IPS-NIHi7 (cell line): Measurements from ENCODE around the gene GINS1.

Source experiments
- DNase-seq: peaks from one replicate; pipeline ENCODE4 v3.0.0; 2012; ENCODE audit warnings: mixed read lengths; ENCODE audit errors: extremely low spot score

GINS1 gene

DNA sequence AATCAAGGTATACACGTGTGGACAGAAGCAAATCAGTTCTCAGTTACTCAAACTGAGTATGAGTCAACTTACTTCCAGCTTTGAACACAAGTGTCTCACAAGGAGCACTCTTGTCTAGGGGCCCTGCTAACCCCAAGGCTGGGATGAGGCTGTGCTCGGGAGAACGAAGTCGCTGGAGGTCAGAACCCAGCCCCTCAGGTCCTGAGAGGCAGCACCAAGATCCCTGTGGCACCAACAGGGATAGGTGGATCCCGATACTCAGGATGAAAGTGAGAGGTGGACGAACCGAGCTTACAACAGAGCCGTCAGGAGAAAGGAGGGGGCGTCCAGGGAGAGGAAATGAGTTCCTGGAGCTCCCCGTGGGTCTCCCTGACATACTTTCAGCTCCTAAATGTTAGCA is 85.7 kb downstream of the GINS1 start:
- DNase-seq: no peak

GRCh38 chr20:25493748-25494505 is 86.5 kb downstream of the GINS1 start:
- no peak for DNase-seq

- DNase-seq: no peak
Observed at GRCh38 chr20:25494506-25495188, 87.2 kb downstream of the GINS1 start.

DNA sequence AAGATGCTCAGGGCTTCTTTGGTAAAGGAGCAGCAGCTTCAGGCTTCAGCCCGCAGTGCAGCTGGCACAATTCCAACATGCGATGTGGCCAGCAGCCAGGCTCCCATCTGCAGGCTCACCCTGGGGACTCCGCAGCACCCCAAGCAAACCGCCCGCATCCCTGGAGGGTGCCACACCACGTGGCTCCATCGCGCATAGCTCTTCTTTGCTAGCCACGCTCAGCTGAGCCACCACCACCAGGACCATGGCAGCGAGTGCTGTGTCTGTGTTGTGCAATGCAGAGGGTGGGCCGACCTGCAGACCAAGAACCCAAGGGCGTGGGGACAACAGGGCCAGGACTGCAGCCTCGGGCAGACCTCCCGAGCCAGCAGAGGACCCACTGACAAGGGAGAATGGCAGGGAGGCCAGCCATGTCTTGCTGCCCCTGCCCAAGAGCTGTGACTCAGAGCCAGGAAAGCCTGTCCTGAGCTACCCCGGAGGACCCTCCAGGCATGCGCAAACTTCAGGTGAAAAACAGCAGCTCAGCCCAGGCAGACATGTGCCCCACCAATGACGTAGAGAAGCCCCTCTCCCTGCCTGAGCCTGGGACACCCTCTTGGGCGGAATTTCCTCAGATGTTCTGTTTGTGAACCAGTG is 87.8 kb downstream of the GINS1 start:
- no peak for DNase-seq

DNA sequence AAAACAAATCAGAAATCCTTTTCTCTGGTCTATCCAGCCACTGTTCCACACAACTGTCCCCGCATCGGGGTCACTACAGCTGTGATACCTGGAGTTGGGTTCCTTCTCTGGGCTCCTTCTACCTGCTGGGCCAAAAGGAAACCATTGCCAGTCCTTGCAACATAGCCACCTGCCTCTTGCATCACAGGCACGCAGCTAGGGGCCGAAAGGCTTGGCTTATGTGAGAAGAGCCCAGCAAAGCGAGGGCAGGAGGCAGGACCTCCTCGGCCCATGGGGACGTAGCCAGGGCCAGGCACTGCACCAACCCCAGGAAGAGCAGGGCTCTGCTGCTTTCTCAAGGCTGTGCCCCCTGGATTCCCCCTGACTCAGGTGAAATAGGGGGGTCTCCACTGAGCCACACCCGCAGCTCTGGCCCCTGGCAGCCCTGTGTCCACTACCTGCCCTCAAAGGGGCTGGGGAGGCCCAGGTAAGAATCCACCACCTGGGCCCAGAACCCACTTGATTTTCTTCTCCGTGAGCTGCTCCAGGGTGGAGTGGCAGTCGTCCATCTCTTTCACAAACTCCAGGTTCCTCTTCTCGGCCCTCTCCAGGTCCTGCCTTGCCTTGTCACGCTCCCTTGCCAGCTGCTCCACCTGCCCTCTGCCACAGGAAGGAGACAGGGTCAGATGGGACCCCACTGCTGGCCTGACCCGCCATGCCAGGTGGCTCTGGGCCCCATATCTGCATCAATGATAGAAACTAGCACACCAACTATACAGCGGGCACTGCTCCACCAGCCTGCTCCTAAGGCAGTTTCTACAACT is 88.9 kb downstream of the GINS1 start:
- no peak for DNase-seq

DNA sequence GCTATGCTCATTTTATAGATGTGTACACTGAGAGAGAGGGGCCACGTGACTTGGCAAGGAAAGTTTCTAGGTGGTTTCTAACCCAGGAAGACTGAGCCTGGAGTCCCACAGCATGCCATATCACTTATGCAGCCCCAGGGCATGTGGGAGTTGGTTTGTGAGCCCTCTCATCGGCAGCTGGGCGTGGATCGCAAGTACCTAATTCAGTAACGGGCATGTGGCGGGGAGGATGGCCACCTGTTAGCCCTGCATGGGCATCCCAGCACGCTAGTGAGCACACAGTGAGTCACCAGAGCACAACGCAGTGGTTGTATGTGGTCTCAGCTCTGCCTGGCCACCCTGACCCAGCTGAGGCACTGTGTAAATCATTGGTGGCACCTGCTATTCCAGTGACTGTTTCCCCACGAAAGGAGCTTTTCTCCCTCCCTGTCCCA is 89.5 kb downstream of the GINS1 start:
- DNase-seq: no peak

DNA sequence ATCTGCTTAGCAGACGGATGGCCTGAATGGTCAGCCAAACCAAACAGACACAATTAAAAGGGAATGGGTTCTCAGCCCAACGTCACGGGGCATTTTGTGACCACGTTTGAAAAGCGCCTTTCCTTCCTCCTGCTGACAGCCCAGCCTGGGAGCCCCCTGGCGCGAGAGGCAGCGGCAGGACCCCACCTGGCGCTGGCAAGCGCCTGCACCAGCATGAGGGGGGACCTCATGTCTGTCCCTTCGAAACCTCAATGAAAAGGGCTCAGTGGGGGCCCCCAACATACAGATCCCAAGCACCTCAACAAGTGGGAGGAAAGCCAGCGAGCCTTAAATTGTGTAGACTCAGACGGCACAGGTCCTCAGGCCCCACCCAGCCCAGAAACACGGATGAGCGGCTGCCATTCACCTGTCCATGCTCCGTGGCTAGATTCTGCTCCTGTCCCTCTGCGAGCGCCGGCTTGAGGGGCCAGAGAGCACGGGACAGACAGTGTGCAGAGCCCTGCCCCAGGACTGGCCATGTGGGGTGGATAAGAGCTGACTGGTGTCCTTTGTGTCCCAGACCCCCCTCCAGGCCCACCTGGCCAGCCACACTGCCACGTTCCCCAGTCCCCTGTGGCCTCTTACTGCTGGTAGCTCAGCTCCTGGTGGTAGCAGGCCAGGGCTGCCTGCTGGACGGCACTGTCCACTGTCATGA is 90.3 kb downstream of the GINS1 start:
- DNase-seq: no peak
